Neural progenitor cell (in vitro differentiated cells): ENCODE measurements around the gene FTSJ3. TPM values are rescaled to one million over a fixed set of nuclear protein-coding genes. Genes with fewer than 3 reads are reported as not detected.

Source experiments
- DNase-seq: peaks from one replicate; pipeline ENCODE4 v3.0.0-alpha.2; 2016; ENCODE audit warnings: low spot score
- H2AFZ ChIP-seq: fragments of 200-600 bp; sonication (generic); replicated peaks from 2 replicates; pipeline ENCODE4 v1.6.1; 2016; ENCODE audit warnings: antibody characterized with exemption
- H3F3A ChIP-seq: fragments of 200-600 bp; sonication (generic); 2 replicates; pipeline ENCODE4 v1.6.1; 2016; ENCODE audit warnings: antibody characterized with exemption, low read depth
- H3K27ac ChIP-seq: fragments of 200-600 bp; sonication (generic); 2 replicates; pipeline ENCODE4 v1.5.1; 2016; ENCODE audit warnings: mild to moderate bottlenecking
- H3K27me3 ChIP-seq: fragments of 200-600 bp; sonication (generic); 2 replicates; pipeline ENCODE4 v1.6.1; 2016; ENCODE audit warnings: mild to moderate bottlenecking, moderate library complexity
- H3K36me3 ChIP-seq: fragments of 200-600 bp; sonication (generic); 2 replicates; pipeline ENCODE4 v1.5.1; 2016
- H3K4me1 ChIP-seq: fragments of 200-600 bp; sonication (generic); 2 replicates; pipeline ENCODE4 v1.6.1; 2016; ENCODE audit warnings: mixed run types
- H3K4me2 ChIP-seq: fragments of 200-600 bp; sonication (generic); 2 replicates; pipeline ENCODE4 v1.6.1; 2016
- H3K4me3 ChIP-seq: fragments of 200-600 bp; sonication (generic); 2 replicates; pipeline ENCODE4 v1.5.1; 2016
- H3K79me2 ChIP-seq: fragments of 200-600 bp; sonication (generic); 2 replicates; pipeline ENCODE4 v1.6.1; 2016; ENCODE audit warnings: low read depth
- H3K9ac ChIP-seq: fragments of 200-600 bp; sonication (generic); 2 replicates; pipeline ENCODE4 v1.6.1; 2016
- H3K9me3 ChIP-seq: fragments of 200-600 bp; sonication (generic); 2 replicates; pipeline ENCODE4 v1.5.1; 2016; ENCODE audit warnings: low read depth
- H4K20me1 ChIP-seq: fragments of 200-600 bp; sonication (generic); 2 replicates; pipeline ENCODE4 v1.6.1; 2016; ENCODE audit warnings: low read depth
- H3K27ac Mint-ChIP-seq: 3 replicates; pipeline ENCODE4 v1.8.0; 2021; ENCODE audit warnings: mixed read lengths
- H3K27me3 Mint-ChIP-seq: 2 replicates; pipeline ENCODE4 v1.8.0; 2022; ENCODE audit warnings: low read depth, mild to moderate bottlenecking, inconsistent platforms, moderate library complexity, mixed read lengths; ENCODE audit not compliant: insufficient read depth
- H3K36me3 Mint-ChIP-seq: 3 replicates; pipeline ENCODE4 v1.8.0; 2021; ENCODE audit warnings: mixed read lengths
- H3K4me1 Mint-ChIP-seq: 3 replicates; pipeline ENCODE4 v1.8.0; 2021; ENCODE audit warnings: mixed read lengths
- H3K4me3 Mint-ChIP-seq: 3 replicates; pipeline ENCODE4 v1.8.0; 2021; ENCODE audit warnings: mild to moderate bottlenecking, moderate library complexity, mixed read lengths
- H3K9me3 Mint-ChIP-seq: 3 replicates; pipeline ENCODE4 v1.8.0; 2020; ENCODE audit warnings: mixed read lengths
- EZH2 ChIP-seq: fragments of 200-600 bp; sonication (generic); IDR thresholded peaks from 2 replicates; pipeline ENCODE4 v1.6.1; 2017; ENCODE audit warnings: antibody characterized with exemption, mild to moderate bottlenecking, moderate library complexity
- EZH2phosphoT487 ChIP-seq: fragments of 200-600 bp; sonication (generic); IDR thresholded peaks from 2 replicates; pipeline ENCODE4 v1.6.1; 2017; ENCODE audit warnings: antibody characterized with exemption
- total RNA-seq: library from RNA; depleted of rRNA; stranded (reverse); fragments of >200 nt; gene quantifications from 2 replicates; pipeline ENCODE4 v1.2.3, GENCODE V29; 2015; ENCODE audit warnings: low replicate concordance
- TF ChIP-seq, protein P1 (sequence below): fragments of 200-600 bp; sonication (generic); IDR thresholded peaks from 2 replicates; pipeline ENCODE4 v1.5.1; 2017; ENCODE audit warnings: antibody characterized with exemption, mild to moderate bottlenecking

FTSJ3 gene
- total RNA-seq, 1 donor from 2014 or later = 21.8 TPM

DNA sequence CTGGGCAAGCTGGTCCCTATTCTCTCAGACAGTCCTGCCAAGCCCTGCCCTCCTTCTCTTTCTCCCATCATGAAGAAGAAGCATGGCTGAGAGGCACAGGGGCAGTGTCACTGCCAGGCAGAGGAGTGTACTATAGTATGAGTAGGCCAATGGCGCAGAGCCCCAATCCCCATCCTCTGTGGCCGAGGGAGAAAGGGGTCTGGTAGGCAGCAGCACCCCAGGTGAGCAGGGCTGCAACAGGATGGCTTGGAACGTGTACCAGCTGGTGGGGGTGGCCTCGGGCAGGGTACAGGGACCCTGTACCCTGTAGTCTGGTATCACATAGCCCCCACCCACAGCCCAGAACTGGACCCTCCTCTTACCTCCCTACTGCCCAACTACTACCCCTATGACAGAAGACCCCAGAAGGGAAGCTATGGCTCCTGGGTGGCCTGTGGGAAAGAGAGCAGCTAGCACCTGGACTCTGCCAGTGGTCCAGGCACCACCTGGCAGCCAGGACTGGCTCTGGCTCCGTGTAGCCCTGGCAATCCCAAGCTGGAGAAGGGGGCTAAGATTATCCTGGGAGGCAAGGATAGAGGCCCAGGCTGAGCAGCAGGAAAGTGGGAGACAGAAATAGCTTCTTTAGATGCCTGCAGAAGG, 10.6 kb upstream of the FTSJ3 start:
- H3K79me2 ChIP-seq = peaks cover 46% of the 10 kb centered on the region
- peaks cover 31% of the 10 kb centered on the region for H3F3A ChIP-seq
- no peak for DNase-seq
- TF ChIP-seq EZH2 = no peak
- TF ChIP-seq, protein P1, sequence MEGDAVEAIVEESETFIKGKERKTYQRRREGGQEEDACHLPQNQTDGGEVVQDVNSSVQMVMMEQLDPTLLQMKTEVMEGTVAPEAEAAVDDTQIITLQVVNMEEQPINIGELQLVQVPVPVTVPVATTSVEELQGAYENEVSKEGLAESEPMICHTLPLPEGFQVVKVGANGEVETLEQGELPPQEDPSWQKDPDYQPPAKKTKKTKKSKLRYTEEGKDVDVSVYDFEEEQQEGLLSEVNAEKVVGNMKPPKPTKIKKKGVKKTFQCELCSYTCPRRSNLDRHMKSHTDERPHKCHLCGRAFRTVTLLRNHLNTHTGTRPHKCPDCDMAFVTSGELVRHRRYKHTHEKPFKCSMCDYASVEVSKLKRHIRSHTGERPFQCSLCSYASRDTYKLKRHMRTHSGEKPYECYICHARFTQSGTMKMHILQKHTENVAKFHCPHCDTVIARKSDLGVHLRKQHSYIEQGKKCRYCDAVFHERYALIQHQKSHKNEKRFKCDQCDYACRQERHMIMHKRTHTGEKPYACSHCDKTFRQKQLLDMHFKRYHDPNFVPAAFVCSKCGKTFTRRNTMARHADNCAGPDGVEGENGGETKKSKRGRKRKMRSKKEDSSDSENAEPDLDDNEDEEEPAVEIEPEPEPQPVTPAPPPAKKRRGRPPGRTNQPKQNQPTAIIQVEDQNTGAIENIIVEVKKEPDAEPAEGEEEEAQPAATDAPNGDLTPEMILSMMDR = no peak
- TF ChIP-seq EZH2phosphoT487 = no peak
- H3K4me2 ChIP-seq = no peak overlapping the region
- Mint-ChIP-seq H3K9me3 (no peaks in the 10 kb centered on the region), H3K36me3 (peaks cover 11% of the 10 kb centered on the region), H3K27ac (no peak overlapping the region), H3K27me3 (no peaks in the 10 kb centered on the region), H3K4me3 (no peak overlapping the region), H3K4me1 (peaks cover 25% of the 10 kb centered on the region)
- no peaks in the 10 kb centered on the region for H3K27me3 ChIP-seq
- no peaks in the 10 kb centered on the region for H3K36me3 ChIP-seq
- no peak overlapping the region for H3K9ac ChIP-seq
- H2AFZ ChIP-seq = no peak overlapping the region
- H3K4me1 ChIP-seq = peaks cover 21% of the 10 kb centered on the region
- H4K20me1 ChIP-seq = peaks cover 29% of the 10 kb centered on the region
- H3K27ac ChIP-seq = no peak overlapping the region
- no peaks in the 10 kb centered on the region for H3K9me3 ChIP-seq
- no peak overlapping the region for H3K4me3 ChIP-seq

DNA sequence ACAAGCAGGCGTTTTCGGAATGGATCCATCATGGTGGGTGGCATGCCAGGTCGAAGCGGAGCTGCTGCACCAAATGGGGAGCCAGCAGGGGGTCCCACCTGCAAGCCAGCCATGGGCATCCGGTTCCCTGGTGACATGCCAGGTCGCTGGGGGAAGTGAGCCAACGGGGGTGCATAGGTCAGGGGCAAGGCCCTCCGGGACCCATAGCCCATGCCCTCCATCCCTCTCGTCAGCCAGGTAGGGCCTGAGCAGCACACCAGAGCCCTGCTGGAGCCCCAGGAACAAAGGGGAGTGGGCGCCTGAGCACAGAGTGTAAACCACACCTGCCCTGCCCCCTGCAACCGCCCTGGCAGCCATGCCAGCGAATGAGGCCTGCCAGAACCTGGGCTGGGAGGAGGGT, 10.0 kb upstream of the FTSJ3 start:
- H3K4me1 ChIP-seq = peaks cover 21% of the 10 kb centered on the region
- DNase-seq = no peak
- H3K4me3 ChIP-seq = no peak overlapping the region
- Mint-ChIP-seq H3K4me1 (peaks cover 25% of the 10 kb centered on the region), H3K27me3 (peaks cover under 1% of the 10 kb centered on the region), H3K9me3 (no peaks in the 10 kb centered on the region), H3K27ac (no peak overlapping the region), H3K36me3 (peaks cover 12% of the 10 kb centered on the region), H3K4me3 (no peak overlapping the region)
- H3K9me3 ChIP-seq = no peaks in the 10 kb centered on the region
- H2AFZ ChIP-seq = no peak overlapping the region
- TF ChIP-seq EZH2phosphoT487 = no peak
- TF ChIP-seq EZH2 = no peak
- TF ChIP-seq, protein P1 = no peak
- no peak overlapping the region for H3K27ac ChIP-seq
- no peak overlapping the region for H3K4me2 ChIP-seq
- peaks cover 29% of the 10 kb centered on the region for H4K20me1 ChIP-seq
- no peaks in the 10 kb centered on the region for H3K36me3 ChIP-seq
- H3K79me2 ChIP-seq = peaks cover 46% of the 10 kb centered on the region
- H3F3A ChIP-seq = peaks cover 34% of the 10 kb centered on the region
- H3K9ac ChIP-seq = no peak overlapping the region
- H3K27me3 ChIP-seq = no peaks in the 10 kb centered on the region

DNA sequence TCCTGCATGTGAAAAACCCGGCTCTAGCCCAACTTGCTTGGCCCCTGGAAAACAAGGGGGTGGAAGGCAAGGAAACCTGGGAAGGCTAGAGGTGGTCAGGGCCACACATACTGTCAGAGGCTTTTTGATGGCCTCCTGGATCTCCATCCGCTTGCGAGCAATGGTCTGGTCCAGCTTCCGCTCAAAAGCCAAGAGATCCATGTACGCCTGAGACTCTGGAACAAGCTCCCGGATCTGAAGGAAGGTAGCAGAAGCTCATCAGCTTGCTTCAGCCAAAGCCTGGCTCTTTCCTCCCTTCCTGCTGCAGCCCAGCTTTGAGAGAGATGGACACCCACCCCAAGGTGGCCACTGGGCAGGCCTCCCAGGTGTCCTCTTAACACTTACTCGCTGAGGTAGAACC, 9.3 kb upstream of the FTSJ3 start:
- no peaks in the 10 kb centered on the region for H3K36me3 ChIP-seq
- no peak overlapping the region for H3K9ac ChIP-seq
- no peak overlapping the region for H3K27ac Mint-ChIP-seq
- no peak overlapping the region for H3K4me2 ChIP-seq
- no peak overlapping the region for H3K4me3 Mint-ChIP-seq
- H2AFZ ChIP-seq = no peak overlapping the region
- H3K79me2 ChIP-seq = peaks cover 45% of the 10 kb centered on the region
- H3K9me3 Mint-ChIP-seq = no peaks in the 10 kb centered on the region
- peaks cover 21% of the 10 kb centered on the region for H3K4me1 ChIP-seq
- no peak overlapping the region for H3K4me3 ChIP-seq
- no peak overlapping the region for H3K27ac ChIP-seq
- peaks cover 25% of the 10 kb centered on the region for H3K4me1 Mint-ChIP-seq
- no peaks in the 10 kb centered on the region for H3K27me3 ChIP-seq
- H3K36me3 Mint-ChIP-seq = peaks cover 18% of the 10 kb centered on the region
- H3K27me3 Mint-ChIP-seq = peaks cover 3% of the 10 kb centered on the region
- H3K9me3 ChIP-seq = no peaks in the 10 kb centered on the region
- DNase-seq = no peak
- peaks cover 34% of the 10 kb centered on the region for H3F3A ChIP-seq
- TF ChIP-seq, protein P1 = no peak
- TF ChIP-seq EZH2phosphoT487 = no peak
- TF ChIP-seq EZH2 = no peak
- H4K20me1 ChIP-seq = peaks cover 29% of the 10 kb centered on the region
